IPS-NIHi11 (cell line): ENCODE data around the gene MCM3AP.

Experiments
- DNase-seq: peaks from one replicate; pipeline ENCODE4 v3.0.0; 2012; ENCODE audit warnings: mixed read lengths, low spot score

Gene MCM3AP

GRCh38 chr21:46285206-46285661 is at the start of gene MCM3AP:
MCM3AP (minus strand) TSS chr21:46285611; CDS start chr21:46285286, 325 bp downstream.
- DNase-seq, result no peak

GRCh38 chr21:46334351-46335140 is 49.1 kb upstream of the MCM3AP start:
- DNase-seq, result no peak

DNA sequence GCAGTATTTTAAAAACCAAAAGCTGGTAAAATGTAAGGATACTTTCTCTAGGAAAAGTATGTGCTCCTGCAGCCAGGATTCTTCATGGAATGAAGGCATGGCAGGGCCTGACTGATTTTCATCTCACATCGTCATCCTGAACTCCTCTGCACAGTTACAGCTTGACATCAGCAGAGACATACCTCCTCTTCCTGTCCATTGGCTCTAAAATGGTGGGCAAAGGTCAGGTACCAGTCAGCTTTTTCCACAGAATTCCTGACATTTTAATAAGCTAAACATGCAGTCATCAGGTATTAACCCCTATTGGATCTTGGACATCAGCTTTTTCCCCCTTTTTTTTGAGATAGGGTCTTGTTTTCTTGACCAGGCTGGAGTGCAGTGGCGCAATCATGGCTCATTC is 44.4 kb upstream of the MCM3AP start:
- no peak for DNase-seq

DNA sequence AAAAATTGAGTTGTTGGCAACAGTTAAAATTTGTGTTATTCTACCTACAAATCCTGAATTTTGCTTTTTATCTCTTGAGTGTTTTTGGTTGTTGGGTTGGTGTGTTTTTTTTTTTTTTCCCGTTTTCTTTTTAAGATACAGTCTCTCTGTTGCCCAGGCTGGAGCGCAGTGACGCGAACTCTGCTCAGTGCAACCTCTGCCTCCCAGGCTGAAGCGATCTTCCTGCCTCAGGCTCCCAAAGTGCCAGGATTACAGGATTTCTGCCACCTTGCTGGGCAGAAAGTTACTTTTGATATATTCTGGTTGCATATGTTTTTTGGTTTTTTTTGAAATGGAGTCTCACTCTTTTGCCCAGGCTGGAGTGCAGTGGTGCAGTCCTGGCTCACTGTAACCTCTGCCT is 42.7 kb upstream of the MCM3AP start:
- DNase-seq, result no peak

DNA sequence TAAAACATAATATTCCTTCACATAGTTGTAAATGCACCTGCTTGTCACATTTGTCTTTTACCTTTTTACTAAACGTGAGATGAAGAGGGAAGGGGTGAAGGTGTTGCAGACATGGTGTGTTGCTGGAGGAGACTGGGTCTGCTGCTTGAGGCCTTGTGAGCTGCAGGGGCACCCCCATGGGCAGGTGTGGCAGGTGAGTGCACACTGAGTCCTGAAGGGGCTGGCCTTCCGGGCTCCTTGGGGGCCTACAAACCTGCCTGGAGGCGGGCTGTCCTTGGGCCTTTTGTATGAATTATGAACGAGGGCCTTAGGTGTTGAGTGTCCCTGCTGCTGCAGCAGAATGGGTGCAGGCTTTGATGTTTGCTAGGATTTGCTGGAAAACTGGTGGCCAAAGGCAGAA is 42.3 kb upstream of the MCM3AP start:
- DNase-seq, result no peak

DNA sequence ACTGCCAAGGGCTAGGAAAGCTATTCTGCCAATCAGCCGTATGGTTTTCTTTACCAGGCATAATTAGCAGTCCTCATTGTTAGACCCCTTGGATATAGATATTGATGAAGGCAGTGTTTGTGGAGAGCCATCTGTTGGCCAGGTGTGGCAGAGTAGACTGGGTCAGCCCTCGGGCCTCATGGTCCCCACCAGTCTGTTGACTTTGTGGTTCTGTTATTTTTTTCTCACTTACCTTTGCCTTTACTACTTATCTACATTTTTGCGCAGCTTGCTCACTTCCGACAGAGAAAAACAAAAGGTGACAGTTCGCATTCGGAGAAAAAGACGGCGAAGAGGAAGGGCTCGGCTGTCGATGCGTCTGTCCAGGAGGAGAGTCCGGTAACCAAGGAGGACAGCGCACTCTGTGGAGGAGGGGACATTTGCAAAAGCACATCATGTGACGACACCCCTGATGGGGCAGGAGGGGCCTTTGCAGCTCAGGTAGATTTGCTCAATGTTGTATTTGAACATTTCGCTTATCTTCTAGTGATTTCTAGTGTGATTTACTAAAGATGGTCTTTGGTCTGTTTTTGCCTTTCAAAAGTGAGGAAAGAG is 40.8 kb upstream of the MCM3AP start:
- no peak for DNase-seq

DNA sequence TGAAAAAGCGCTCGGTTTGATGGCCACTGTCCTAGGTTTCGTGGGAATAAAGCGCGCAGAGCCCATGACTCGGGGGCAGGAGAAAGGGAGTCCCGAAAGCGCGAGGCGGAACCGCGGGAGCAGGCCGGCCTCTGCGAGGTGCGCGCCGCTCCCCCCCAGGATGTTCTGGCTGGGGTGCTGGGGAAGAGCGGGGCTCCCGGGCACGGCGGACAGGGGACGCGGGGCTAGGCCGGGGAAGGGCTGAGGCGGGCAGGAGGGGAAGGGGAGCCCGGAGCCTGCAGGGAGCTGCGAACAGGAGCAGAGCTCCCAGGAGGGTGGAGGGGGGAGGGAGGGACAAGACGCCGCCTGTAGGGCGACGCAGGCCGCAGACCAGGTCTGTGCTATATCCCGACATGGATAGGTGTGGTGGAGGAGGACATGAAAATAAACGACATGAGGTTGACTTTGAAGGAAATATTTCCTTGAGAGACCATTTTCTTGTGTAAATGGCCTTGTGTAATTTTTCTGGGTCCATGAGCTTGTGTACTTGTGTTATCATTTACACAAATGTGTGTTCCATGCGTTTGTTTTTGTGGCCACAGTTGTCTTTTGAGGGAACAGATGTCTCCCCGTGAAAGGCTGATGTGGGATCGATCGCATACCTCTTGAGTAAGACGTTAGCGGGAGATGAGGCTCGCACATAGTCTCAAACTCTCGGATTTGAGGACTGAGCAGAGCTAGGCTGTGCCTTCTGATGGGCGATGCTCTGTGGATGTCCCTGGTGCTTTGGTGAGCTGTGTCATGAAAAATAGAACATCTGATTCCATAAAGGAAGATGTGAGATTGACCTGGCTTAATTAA is 39.9 kb upstream of the MCM3AP start:
- DNase-seq, result peak; percentile 74

DNA sequence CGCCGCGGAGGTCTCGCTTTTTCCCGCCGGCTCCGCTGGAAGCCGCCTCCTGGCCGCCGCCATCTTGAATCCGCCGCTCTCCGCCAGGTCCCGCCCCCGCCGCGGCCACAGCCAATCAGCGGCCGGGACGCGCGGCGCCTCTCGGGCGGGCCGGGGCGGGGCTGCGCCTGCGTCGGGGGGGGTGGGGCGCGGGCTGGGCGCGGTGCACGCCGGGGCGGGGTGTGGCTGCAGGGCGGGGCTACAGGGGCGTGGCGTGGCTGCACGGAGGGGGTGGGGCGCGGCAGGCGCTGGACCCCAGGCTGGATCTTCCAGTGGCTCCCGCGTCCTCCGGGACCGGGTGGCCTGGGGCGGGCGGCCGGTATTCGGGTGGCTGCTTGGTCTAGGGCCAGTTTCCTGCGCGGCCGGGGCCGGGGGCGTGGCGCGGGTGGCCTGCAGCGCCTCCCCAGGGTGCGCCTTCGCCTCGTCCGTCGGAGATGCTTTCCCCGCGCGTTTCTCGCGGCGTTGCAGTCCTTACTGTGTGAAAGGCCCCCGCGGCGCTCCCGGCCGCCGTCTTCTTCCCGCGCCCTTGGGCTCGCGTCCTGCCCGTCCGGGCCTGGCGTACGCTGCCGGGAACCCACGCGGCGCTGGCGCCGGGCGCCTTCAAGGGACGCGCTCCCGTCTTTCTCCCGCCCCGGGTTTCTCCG is 39.1 kb upstream of the MCM3AP start:
- DNase-seq, result peak; percentile 95

DNA sequence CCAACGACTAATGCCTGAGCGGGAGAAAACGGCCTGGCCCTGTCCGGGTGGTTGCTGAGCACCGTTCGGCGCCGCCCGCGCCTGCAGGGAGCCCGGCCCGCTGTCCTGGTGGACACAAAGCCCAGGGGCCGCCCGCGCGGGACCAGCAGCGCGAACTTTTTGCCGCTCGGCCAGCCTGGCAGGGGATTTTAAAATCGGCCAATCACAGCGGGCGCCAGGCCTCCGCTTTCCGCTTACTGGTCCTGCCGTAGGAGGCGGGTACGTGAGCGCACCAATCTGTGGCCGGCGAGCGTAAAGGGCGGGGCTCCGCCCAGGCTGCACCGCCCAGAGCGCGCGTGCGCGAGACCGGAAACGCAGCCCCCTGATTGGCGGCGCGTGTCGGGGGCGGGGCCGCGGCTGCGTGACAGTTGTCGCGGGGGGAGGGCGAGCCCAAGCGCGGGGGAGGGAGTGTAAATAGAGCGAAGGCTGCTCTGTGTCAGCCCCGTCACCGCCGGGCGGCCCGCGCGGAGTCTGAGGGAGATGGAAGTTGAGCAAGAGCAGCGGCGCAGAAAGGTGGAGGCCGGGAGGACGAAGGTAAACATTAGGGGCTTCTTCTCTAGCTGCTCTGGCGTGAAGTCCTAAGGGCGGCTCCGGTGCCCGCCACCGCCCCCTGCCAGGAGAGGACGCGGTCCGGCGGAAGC is 38.4 kb upstream of the MCM3AP start, which contains the start of the genes C21orf58 and PCNT:
Gene C21orf58 (minus strand): TSS at position 161 of the 680 bp plus-strand sequence. CDS start 1,132 bp downstream, outside the sequence.
Gene PCNT (plus strand): TSS at position 447 of the 680 bp plus-strand sequence. CDS start 73 bp downstream, at position 520.
- peak; percentile 98 for DNase-seq

DNA sequence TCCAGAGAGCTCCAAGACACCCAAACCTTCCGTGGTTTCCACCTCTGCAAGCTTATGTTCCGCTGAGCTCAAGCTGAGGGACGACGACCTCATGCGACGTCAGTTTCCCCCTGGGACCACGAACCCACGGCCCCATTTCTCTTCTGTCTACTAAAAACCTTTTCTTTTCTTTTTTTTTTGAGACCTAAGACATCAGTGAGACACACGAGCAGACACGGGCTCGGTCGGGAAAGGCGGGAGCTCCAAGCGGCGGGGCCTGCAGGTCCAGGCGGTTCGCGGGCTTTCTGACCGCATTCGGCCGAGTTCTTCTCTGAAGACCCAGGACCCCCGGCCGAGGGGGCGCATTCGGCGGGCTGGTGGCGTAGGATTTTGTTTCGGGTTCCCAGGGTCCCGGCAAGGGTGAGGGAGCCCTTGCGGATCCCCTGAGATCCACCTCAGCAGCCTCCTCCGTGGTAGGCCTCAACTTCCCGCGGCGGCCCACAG is 37.9 kb upstream of the MCM3AP start:
- no peak for DNase-seq

- no peak for DNase-seq
These were observed 37.2 kb upstream of the MCM3AP start for GRCh38 chr21:46322351-46323226.

DNA sequence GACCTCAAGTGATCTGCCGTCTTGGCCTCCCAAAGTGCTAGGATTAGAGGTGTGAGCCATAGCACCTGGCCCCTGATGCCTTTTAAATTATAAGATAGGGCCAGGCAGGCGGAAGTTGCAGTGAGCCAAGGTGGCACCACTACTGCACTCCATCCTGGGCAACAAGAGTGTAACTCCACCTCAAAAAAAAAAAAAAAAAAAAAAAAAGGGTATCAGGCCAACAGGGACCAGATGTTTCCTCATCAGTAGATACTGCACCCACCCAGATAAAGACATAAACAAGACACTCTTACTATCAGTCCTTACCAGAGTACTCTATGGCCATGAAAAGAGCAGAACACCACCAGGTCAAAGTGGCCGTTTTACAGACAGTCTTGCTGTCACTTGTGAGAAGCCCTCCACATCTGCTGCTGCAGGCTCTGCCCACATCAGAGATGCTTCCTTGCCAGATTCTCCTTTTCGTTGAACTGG is 35.0 kb upstream of the MCM3AP start:
- DNase-seq, result no peak

- DNase-seq, result no peak
These were observed 33.8 kb upstream of the MCM3AP start for GRCh38 chr21:46319186-46319585.

GRCh38 chr21:46318464-46318845 is 33.0 kb upstream of the MCM3AP start:
- DNase-seq, result no peak

- DNase-seq, result peak; percentile 69
These were observed 32.5 kb upstream of the MCM3AP start for GRCh38 chr21:46317710-46318463.

GRCh38 chr21:46316708-46317324 is 31.4 kb upstream of the MCM3AP start:
- no peak for DNase-seq

- no peak for DNase-seq
These were observed 29.1 kb upstream of the MCM3AP start for GRCh38 chr21:46314441-46315020.

DNA sequence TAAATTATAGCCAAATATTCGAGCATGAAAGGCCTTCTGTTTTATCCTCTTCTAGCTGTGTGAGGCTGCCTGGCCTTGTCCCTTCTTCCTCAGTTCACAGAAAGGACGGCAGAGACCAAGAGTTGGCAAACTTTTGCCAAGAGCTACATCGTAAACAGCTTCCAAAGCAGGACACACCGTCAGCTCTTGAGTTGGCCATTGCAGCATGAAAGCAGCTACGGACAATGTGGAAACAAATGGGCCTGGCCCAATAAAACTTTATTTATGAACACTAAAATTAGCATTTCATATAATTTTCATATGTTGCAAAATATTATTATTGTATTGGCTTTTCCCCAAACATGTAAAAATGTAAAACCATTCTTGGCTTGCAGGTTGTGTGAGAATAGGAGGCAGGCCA is 27.5 kb upstream of the MCM3AP start:
- DNase-seq, result no peak
